Endothelial cell of umbilical vein (primary cell): ENCODE measurements around the gene NFXL1.

Source experiments
- POLR2A ChIP-seq: IDR thresholded peaks from 2 replicates; pipeline ENCODE4 v1.6.1; 2012; ENCODE audit warnings: low read depth, mild to moderate bottlenecking, control low read depth, low read length
- TF ChIP-seq, protein P1 (sequence below), 2 donors: IDR thresholded peaks; 1 replicate in 1 of 2; 2 replicates in 1 of 2; pipeline ENCODE4 v1.5.1; 2011; ENCODE audit warnings: low read length in 2 of 2, mild to moderate bottlenecking in 2 of 2, moderate library complexity in 2 of 2, control low read depth in 1 of 2, inconsistent platforms in 1 of 2, low read depth in 1 of 2; ENCODE audit not compliant: insufficient read depth in 1 of 2; ENCODE audit errors: extremely low read depth in 1 of 2

DNA sequence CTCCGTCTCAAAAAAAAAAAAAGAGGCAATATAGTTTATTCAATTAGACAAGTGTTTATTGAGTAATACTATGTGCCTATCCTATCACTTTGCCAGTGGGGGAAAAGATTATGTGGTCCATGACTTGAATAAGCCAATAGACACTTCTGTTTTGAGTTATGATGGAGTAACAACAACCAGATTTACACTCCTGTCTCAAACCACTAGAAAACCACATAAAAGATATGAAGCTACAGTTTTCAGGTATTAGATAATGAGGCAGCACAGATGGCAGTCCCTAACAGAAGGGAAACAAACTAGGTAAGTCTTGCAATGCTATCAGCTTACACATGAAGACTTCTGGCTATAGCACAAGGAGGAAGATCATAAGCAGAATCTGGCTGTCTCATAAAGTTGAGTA lies 22.5 kb downstream of the NFXL1 start:
- TF ChIP-seq, protein P1, sequence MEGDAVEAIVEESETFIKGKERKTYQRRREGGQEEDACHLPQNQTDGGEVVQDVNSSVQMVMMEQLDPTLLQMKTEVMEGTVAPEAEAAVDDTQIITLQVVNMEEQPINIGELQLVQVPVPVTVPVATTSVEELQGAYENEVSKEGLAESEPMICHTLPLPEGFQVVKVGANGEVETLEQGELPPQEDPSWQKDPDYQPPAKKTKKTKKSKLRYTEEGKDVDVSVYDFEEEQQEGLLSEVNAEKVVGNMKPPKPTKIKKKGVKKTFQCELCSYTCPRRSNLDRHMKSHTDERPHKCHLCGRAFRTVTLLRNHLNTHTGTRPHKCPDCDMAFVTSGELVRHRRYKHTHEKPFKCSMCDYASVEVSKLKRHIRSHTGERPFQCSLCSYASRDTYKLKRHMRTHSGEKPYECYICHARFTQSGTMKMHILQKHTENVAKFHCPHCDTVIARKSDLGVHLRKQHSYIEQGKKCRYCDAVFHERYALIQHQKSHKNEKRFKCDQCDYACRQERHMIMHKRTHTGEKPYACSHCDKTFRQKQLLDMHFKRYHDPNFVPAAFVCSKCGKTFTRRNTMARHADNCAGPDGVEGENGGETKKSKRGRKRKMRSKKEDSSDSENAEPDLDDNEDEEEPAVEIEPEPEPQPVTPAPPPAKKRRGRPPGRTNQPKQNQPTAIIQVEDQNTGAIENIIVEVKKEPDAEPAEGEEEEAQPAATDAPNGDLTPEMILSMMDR (IDR thresholded peaks at IDR 0.05; ENCODE audit: extremely low read depth in 1 of 2, insufficient read depth in 1 of 2, low read depth in 1 of 2, low read length in 2 of 2), result no peak
- TF ChIP-seq POLR2A, result no peak
